Calu3 (cell line): ENCODE results near the gene MAPK4. TPM values are rescaled to one million over a fixed set of nuclear protein-coding genes. Genes with fewer than 3 reads are reported as not detected.

Source experiments
- BruUV-seq: library from RNA; stranded (reverse); fragments of 400-500 nt; replicated peaks from 2 replicates; lab custom pipeline; 2021; lab: Mats Ljungman, UMichigan
- CTCF ChIA-PET: fragments of 300-600 bp; sonication (Branson Sonifier 250); formaldehyde crosslinking; loops from one replicate; lab custom pipeline; 2022; ENCODE audit warnings: antibody characterized with exemption; lab: Charles Lee
- DNase-seq: peaks from one replicate; pipeline ENCODE4 v3.0.0; 2022
- H3K27ac Mint-ChIP-seq: one replicate; pipeline ENCODE4 v1.8.0; 2022; ENCODE audit warnings: mixed read lengths; ENCODE audit not compliant: unreplicated experiment
- H3K27me3 Mint-ChIP-seq: one replicate; pipeline ENCODE4 v1.8.0; 2022; ENCODE audit warnings: mixed read lengths; ENCODE audit not compliant: unreplicated experiment
- H3K36me3 Mint-ChIP-seq: one replicate; pipeline ENCODE4 v1.8.0; 2022; ENCODE audit warnings: mild to moderate bottlenecking, moderate library complexity, mixed read lengths; ENCODE audit not compliant: insufficient read depth, unreplicated experiment
- H3K4me1 Mint-ChIP-seq: one replicate; pipeline ENCODE4 v1.8.0; 2022; ENCODE audit warnings: mild to moderate bottlenecking, low read depth, mixed read lengths; ENCODE audit not compliant: unreplicated experiment
- H3K4me3 Mint-ChIP-seq: one replicate; pipeline ENCODE4 v1.8.0; 2022; ENCODE audit warnings: mild to moderate bottlenecking, low read depth, moderate library complexity, mixed read lengths; ENCODE audit not compliant: unreplicated experiment
- H3K9me3 Mint-ChIP-seq: one replicate; pipeline ENCODE4 v1.8.0; 2022; ENCODE audit warnings: low read depth, mixed read lengths; ENCODE audit not compliant: unreplicated experiment
- intact Hi-C: fragments of 100-400 bp; cut with micrococcal nuclease; formaldehyde crosslinking; loops from one replicate; pipeline ENCODE4 v1.10.0; 2022; ENCODE audit not compliant: unreplicated experiment
- total RNA-seq: library from RNA; stranded (reverse); gene quantifications from 2 replicates; pipeline ENCODE4 v1.2.3, GENCODE V29; 2022
- TF ChIP-seq, protein P1 (sequence below): fragments of 200-600 bp; IDR thresholded peaks from one replicate; pipeline ENCODE4 v1.8.0; 2022; ENCODE audit warnings: antibody characterized with exemption; ENCODE audit not compliant: unreplicated experiment

Gene MAPK4
- total RNA-seq, 1 experiment from 2014 or later: not detected

- no TSS peak for BruUV-seq
- no peak for DNase-seq
- Mint-ChIP-seq H3K9me3 (no peaks in the 10 kb centered on the region), H3K4me3 (no peak overlapping the region), H3K27me3 (peaks cover 63% of the 10 kb centered on the region), H3K36me3 (no peaks in the 10 kb centered on the region), H3K27ac (no peak overlapping the region), H3K4me1 (no peaks in the 10 kb centered on the region)
- CTCF ChIA-PET: no interaction called here
- intact Hi-C loops: no loop called here
- TF ChIP-seq, protein P1, sequence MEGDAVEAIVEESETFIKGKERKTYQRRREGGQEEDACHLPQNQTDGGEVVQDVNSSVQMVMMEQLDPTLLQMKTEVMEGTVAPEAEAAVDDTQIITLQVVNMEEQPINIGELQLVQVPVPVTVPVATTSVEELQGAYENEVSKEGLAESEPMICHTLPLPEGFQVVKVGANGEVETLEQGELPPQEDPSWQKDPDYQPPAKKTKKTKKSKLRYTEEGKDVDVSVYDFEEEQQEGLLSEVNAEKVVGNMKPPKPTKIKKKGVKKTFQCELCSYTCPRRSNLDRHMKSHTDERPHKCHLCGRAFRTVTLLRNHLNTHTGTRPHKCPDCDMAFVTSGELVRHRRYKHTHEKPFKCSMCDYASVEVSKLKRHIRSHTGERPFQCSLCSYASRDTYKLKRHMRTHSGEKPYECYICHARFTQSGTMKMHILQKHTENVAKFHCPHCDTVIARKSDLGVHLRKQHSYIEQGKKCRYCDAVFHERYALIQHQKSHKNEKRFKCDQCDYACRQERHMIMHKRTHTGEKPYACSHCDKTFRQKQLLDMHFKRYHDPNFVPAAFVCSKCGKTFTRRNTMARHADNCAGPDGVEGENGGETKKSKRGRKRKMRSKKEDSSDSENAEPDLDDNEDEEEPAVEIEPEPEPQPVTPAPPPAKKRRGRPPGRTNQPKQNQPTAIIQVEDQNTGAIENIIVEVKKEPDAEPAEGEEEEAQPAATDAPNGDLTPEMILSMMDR: no peak
These were observed 30.7 kb downstream of the MAPK4 start for GRCh38 chr18:50590593-50590992.

DNA sequence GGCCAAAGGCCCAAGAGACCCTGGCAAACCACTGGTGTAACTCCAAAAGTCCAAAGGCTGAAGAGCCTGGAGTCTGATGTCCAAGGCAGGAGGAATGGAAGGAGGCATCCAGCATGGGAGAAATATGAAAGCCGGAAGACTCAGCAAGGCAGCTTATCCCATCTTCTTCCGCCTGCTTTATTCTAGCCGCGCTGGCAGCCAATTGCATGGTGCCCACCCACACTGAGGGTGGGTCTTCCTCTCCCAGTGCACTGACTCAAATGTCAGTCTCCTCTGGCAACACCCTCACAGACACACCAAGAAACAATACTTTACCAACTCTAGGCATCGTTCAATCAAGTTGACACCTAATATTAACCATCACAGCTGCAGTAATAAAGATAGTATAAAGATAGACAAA lies 34.1 kb downstream of the MAPK4 start:
- H3K4me3 Mint-ChIP-seq: no peak overlapping the region
- H3K27ac Mint-ChIP-seq: no peak overlapping the region
- intact Hi-C loops: no loop called here
- BruUV-seq: no TSS peak
- CTCF ChIA-PET: no interaction called here
- TF ChIP-seq, protein P1: no peak
- peaks cover 91% of the 10 kb centered on the region for H3K27me3 Mint-ChIP-seq
- no peaks in the 10 kb centered on the region for H3K9me3 Mint-ChIP-seq
- no peak for DNase-seq
- no peaks in the 10 kb centered on the region for H3K36me3 Mint-ChIP-seq
- H3K4me1 Mint-ChIP-seq: no peaks in the 10 kb centered on the region

DNA sequence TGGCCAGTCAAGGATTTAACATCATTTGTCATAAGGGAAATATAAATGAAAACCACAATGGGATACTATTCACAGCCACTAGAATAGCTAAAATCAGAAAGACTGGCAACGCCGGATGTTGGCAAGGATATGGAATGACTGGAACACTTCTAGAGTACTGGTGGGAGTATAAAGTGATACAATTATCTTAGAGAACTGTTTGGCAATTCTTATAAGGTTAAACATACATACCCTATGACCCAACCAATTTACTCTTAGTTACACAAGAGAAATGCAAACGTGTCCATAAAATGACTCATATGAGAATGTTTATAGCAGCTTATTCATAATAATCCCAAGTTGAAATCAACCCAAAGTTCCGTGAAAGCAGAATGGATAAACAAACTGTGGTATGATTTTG lies 35.1 kb downstream of the MAPK4 start:
- Mint-ChIP-seq H3K36me3 (no peaks in the 10 kb centered on the region), H3K27me3 (peaks cover 99% of the 10 kb centered on the region), H3K9me3 (no peaks in the 10 kb centered on the region), H3K4me1 (no peaks in the 10 kb centered on the region), H3K4me3 (no peak overlapping the region), H3K27ac (no peak overlapping the region)
- intact Hi-C loops: no loop called here
- CTCF ChIA-PET: interaction anchor here (1.6 kb wide), 1 partner anchor 10 kb away, joined by 4 read pairs; no protein-coding TSS in a partner anchor
- no TSS peak for BruUV-seq
- TF ChIP-seq, protein P1: no peak
- no peak for DNase-seq

DNA sequence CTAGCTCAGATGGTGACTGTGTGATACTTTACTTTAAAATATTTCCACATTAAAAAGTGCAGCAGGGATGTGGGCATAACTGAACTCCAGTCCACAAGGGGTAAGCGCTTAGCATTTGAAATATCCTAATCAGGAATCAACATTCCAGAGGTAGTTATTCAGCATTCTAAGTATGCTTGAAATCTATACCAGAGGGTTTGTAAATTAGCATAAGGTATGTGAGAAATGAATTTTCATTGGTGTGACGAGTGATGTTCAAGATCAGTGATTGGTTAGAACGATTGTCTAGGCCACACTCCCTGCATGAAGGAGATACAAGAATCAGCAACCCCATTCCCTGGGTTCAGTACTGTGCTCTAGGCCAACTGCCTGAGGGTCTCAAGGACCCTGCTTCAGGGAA lies 42.6 kb downstream of the MAPK4 start:
- CTCF ChIA-PET: no interaction called here
- intact Hi-C loops: no loop called here

More for the DNA sequence above, 42.6 kb downstream of the MAPK4 start:
- H3K27ac Mint-ChIP-seq: no peak overlapping the region
- H3K27me3 Mint-ChIP-seq: peaks cover 99% of the 10 kb centered on the region
- no peaks in the 10 kb centered on the region for H3K36me3 Mint-ChIP-seq
- no peaks in the 10 kb centered on the region for H3K9me3 Mint-ChIP-seq
- H3K4me3 Mint-ChIP-seq: no peak overlapping the region
- TF ChIP-seq, protein P1: no peak
- no TSS peak for BruUV-seq
- no peaks in the 10 kb centered on the region for H3K4me1 Mint-ChIP-seq
- no peak for DNase-seq
